NOMO-1 treated with dmso at 0.1 percent for 144 hours (cell line): ENCODE results near the gene ENTPD6.
"Not testable (repeated sequence)": the region's sequence is repeated elsewhere in the genome, so short reads cannot be mapped to it uniquely, and the experiment has no call there.

ENCODE experiments used
- DNase-seq: peaks from one replicate; lab custom pipeline; 2025; ENCODE audit not compliant: unreplicated experiment; lab: John Stamatoyannopoulos, UW

The ENTPD6 gene

GRCh38 chr20:25195014-25195961, at the start of gene ENTPD6:
Gene ENTPD6 (plus strand): TSS chr20:25195712. CDS start chr20:25206537, 10,825 bp downstream.
- peak; percentile 60 for DNase-seq

- DNase-seq = no peak
These were observed 48.5 kb upstream of the ENTPD6 start for GRCh38 chr20:25146976-25147375.

GRCh38 chr20:25147716-25148115, 47.8 kb upstream of the ENTPD6 start:
- no peak for DNase-seq

- DNase-seq = no peak
These were observed 47.1 kb upstream of the ENTPD6 start for GRCh38 chr20:25148181-25148981.

- no peak for DNase-seq
These were observed 46.3 kb upstream of the ENTPD6 start for GRCh38 chr20:25148982-25149846.

GRCh38 chr20:25150016-25150415, 45.5 kb upstream of the ENTPD6 start:
- no peak for DNase-seq

GRCh38 chr20:25158043-25158442, 37.5 kb upstream of the ENTPD6 start:
- DNase-seq = no peak

GRCh38 chr20:25160467-25160866, 35.0 kb upstream of the ENTPD6 start:
- no peak for DNase-seq

- no peak for DNase-seq
These were observed 34.6 kb upstream of the ENTPD6 start for GRCh38 chr20:25160897-25161296.

GRCh38 chr20:25165128-25165527, 30.4 kb upstream of the ENTPD6 start:
- no peak for DNase-seq

- not testable (repeated sequence) for DNase-seq
These were observed 29.3 kb upstream of the ENTPD6 start for GRCh38 chr20:25166105-25166782.

GRCh38 chr20:25173321-25173720, 22.2 kb upstream of the ENTPD6 start:
- DNase-seq = no peak

GRCh38 chr20:25173886-25174308, 21.6 kb upstream of the ENTPD6 start:
- no peak for DNase-seq

- DNase-seq = no peak
These were observed 19.3 kb upstream of the ENTPD6 start for GRCh38 chr20:25176184-25176583.

- DNase-seq = no peak
These were observed 17.6 kb upstream of the ENTPD6 start for GRCh38 chr20:25177890-25178321.

GRCh38 chr20:25178563-25179438, 16.7 kb upstream of the ENTPD6 start:
- DNase-seq = no peak

- DNase-seq = no peak
These were observed 15.9 kb upstream of the ENTPD6 start for GRCh38 chr20:25179439-25180089.

GRCh38 chr20:25184391-25184790, 11.1 kb upstream of the ENTPD6 start:
- DNase-seq = not testable (repeated sequence)

GRCh38 chr20:25187220-25187619, 8.3 kb upstream of the ENTPD6 start:
- DNase-seq = no peak
